KMS-11 (cell line): Measurements from ENCODE around the gene GLI3.

ENCODE experiments used
- H2AFZ ChIP-seq: fragments of 200-600 bp; sonication (generic); 2 replicates; pipeline ENCODE4 v1.6.1; 2016; ENCODE audit warnings: antibody characterized with exemption, mixed run types, low read depth
- H3K27ac ChIP-seq: fragments of 200-600 bp; sonication (generic); 2 replicates; pipeline ENCODE4 v1.6.1; 2016; ENCODE audit warnings: mild to moderate bottlenecking, mixed run types
- H3K27me3 ChIP-seq: fragments of 200-600 bp; sonication (generic); 2 replicates; pipeline ENCODE4 v1.6.1; 2017; ENCODE audit warnings: mild to moderate bottlenecking, low read depth, mixed run types, moderate library complexity; ENCODE audit not compliant: insufficient read depth
- H3K36me3 ChIP-seq: fragments of 200-600 bp; sonication (generic); 2 replicates; pipeline ENCODE4 v1.6.1; 2017; ENCODE audit warnings: mild to moderate bottlenecking, mixed run types; ENCODE audit not compliant: insufficient read depth
- H3K4me1 ChIP-seq: fragments of 200-600 bp; sonication (generic); 2 replicates; pipeline ENCODE4 v1.6.1; 2016; ENCODE audit warnings: mild to moderate bottlenecking, low read depth, mixed run types; ENCODE audit not compliant: poor library complexity, severe bottlenecking
- H3K4me2 ChIP-seq: fragments of 200-600 bp; sonication (generic); 2 replicates; pipeline ENCODE4 v1.7.0; 2016; ENCODE audit warnings: mild to moderate bottlenecking, mixed run types
- H3K4me3 ChIP-seq: fragments of 200-600 bp; sonication (generic); IDR thresholded peaks from 2 replicates; pipeline ENCODE4 v1.6.1; 2017; ENCODE audit warnings: low read depth, low read length, mixed read lengths; ENCODE audit not compliant: insufficient read depth
- H3K79me2 ChIP-seq: fragments of 200-600 bp; sonication (generic); 2 replicates; pipeline ENCODE4 v1.6.1; 2016; ENCODE audit warnings: low read depth, mixed run types; ENCODE audit not compliant: insufficient read depth
- H3K9ac ChIP-seq: fragments of 200-600 bp; sonication (generic); 2 replicates; pipeline ENCODE4 v1.6.1; 2016; ENCODE audit warnings: mild to moderate bottlenecking, mixed run types
- H4K20me1 ChIP-seq: fragments of 200-600 bp; sonication (generic); 2 replicates; pipeline ENCODE4 v1.6.1; 2016; ENCODE audit warnings: mild to moderate bottlenecking, mixed run types; ENCODE audit not compliant: insufficient read depth
- CTCF ChIP-seq: fragments of 200-600 bp; sonication (generic); conservative IDR thresholded peaks from 2 replicates; pipeline ENCODE4 v1.6.1; 2017; ENCODE audit warnings: low read depth, mild to moderate bottlenecking, antibody characterized with exemption, low read length, moderate library complexity, mixed read lengths

GLI3 gene

DNA sequence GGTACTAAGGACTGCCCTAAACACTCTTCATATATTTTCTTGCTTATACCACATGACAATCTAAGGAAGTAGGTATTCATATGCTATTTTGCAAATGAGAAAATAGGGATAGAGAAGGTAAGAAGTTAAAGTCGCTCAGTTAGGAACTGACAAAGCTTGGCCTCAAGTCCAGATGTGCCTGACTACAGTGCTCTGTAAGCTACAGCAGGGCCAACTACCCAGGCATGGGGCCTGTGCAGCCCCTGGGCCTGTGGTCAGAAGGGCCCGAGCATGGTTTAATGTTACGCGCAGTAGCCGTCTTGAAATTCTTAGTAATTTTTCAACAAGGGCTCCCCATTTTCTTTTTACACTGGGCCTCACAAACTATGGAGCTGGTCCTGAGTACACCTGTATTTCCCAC is 146.2 kb downstream of the GLI3 start:
- Histone ChIP-seq H3K27me3 (no peaks in the 10 kb centered on the region), H3K79me2 (no peaks in the 10 kb centered on the region), H3K4me1 (no peaks in the 10 kb centered on the region), H4K20me1 (no peaks in the 10 kb centered on the region), H2AFZ (no peak overlapping the region), H3K4me2 (no peak overlapping the region), H3K9ac (no peak overlapping the region), H3K36me3 (no peaks in the 10 kb centered on the region), H3K4me3 (no peak overlapping the region), H3K27ac (no peak overlapping the region)
- TF ChIP-seq CTCF = no peak

GRCh38 chr7:42090056-42090455 is 147.0 kb downstream of the GLI3 start:
- no peak overlapping the region for H3K4me3 ChIP-seq
- TF ChIP-seq CTCF = no peak
- H2AFZ ChIP-seq = no peak overlapping the region
- H4K20me1 ChIP-seq = no peaks in the 10 kb centered on the region
- H3K9ac ChIP-seq = no peak overlapping the region
- no peaks in the 10 kb centered on the region for H3K79me2 ChIP-seq
- no peak overlapping the region for H3K27ac ChIP-seq
- H3K4me1 ChIP-seq = no peaks in the 10 kb centered on the region
- no peaks in the 10 kb centered on the region for H3K27me3 ChIP-seq
- H3K4me2 ChIP-seq = no peak overlapping the region
- no peaks in the 10 kb centered on the region for H3K36me3 ChIP-seq

GRCh38 chr7:42087616-42088015 is 149.4 kb downstream of the GLI3 start:
- H3K27ac ChIP-seq = no peak overlapping the region
- no peaks in the 10 kb centered on the region for H3K4me1 ChIP-seq
- no peaks in the 10 kb centered on the region for H3K27me3 ChIP-seq
- H3K9ac ChIP-seq = no peak overlapping the region
- no peak for TF ChIP-seq CTCF
- H3K36me3 ChIP-seq = no peaks in the 10 kb centered on the region
- no peaks in the 10 kb centered on the region for H3K79me2 ChIP-seq
- no peaks in the 10 kb centered on the region for H4K20me1 ChIP-seq
- H3K4me3 ChIP-seq = no peak overlapping the region
- no peak overlapping the region for H3K4me2 ChIP-seq
- H2AFZ ChIP-seq = no peak overlapping the region

DNA sequence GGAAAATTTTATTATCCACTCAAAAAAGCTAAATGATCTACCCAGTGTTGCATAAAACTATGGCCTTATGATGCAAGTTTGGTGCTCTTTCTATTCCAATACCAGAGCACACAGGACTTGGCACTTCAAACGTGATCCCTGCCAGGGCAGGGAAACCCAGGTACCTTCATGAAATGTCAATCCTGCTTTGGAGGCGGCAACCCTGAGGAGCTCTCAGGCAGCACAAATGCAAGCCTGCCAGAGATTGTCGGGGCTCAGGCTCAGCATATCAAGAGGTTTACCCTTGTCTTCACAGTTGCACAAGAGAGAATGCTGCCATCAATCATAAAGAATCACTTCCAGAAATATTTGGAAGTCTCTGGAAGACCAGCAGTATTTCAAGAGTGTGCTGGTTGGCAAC is 151.5 kb downstream of the GLI3 start:
- Histone ChIP-seq H4K20me1 (no peaks in the 10 kb centered on the region), H3K36me3 (no peaks in the 10 kb centered on the region), H3K27ac (no peak overlapping the region), H3K4me3 (no peak overlapping the region), H3K79me2 (no peaks in the 10 kb centered on the region), H3K4me1 (no peaks in the 10 kb centered on the region), H3K4me2 (no peak overlapping the region), H3K9ac (no peak overlapping the region), H3K27me3 (no peaks in the 10 kb centered on the region), H2AFZ (no peak overlapping the region)
- no peak for TF ChIP-seq CTCF

DNA sequence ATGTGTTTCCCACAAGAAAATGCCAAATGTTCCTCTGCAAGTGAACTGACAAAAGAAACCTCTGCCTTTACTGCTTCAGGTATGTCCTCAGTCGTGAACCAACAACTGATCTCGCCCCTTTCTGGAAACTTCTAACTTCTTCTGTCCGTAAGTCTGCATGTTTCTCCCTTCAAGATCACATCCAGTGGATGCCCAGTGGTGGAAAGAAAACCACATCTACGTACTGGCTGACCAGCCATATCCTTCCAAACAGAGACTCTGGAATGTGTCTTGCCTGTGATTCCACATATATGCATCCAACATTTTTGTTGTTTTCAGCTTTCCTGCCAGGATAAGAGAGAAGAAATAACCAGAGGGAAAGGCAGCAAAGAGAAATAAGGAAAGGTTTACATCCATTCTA is 152.7 kb downstream of the GLI3 start:
- Histone ChIP-seq H4K20me1 (no peaks in the 10 kb centered on the region), H3K4me3 (no peak overlapping the region), H3K36me3 (no peaks in the 10 kb centered on the region), H3K9ac (no peak overlapping the region), H3K79me2 (no peaks in the 10 kb centered on the region), H3K27ac (no peak overlapping the region), H3K4me2 (no peak overlapping the region), H3K27me3 (no peaks in the 10 kb centered on the region), H3K4me1 (no peaks in the 10 kb centered on the region), H2AFZ (no peak overlapping the region)
- TF ChIP-seq CTCF = no peak
